Neuronal stem cell (in vitro differentiated cells): ENCODE results near the gene TC2N.

ENCODE experiments used
- DNase-seq: peaks from one replicate; pipeline ENCODE4 v3.0.0-alpha.2; 2013; ENCODE audit warnings: low spot score
- H2AFZ ChIP-seq: one replicate; pipeline ENCODE4 v1.6.1; 2013; ENCODE audit warnings: mild to moderate bottlenecking, low read length, inconsistent platforms
- H2AK5ac ChIP-seq: 2 replicates; pipeline ENCODE4 v1.6.1; 2013; ENCODE audit warnings: low read depth, mild to moderate bottlenecking, inconsistent platforms, low read length, moderate library complexity, mixed read lengths
- H2BK120ac ChIP-seq: 2 replicates; pipeline ENCODE4 v1.6.1; 2013; ENCODE audit warnings: low read depth, mild to moderate bottlenecking, inconsistent platforms, low read length, moderate library complexity, mixed read lengths
- H2BK12ac ChIP-seq: one replicate; pipeline ENCODE4 v1.6.1; 2013; ENCODE audit warnings: low read length, inconsistent platforms
- H2BK15ac ChIP-seq: 2 replicates; pipeline ENCODE4 v1.6.1; 2013; ENCODE audit warnings: mild to moderate bottlenecking, low read length, inconsistent platforms, mixed read lengths
- H2BK5ac ChIP-seq: one replicate; pipeline ENCODE4 v1.6.1; 2013; ENCODE audit warnings: inconsistent platforms, mild to moderate bottlenecking, low read length, moderate library complexity
- H3K14ac ChIP-seq: one replicate; pipeline ENCODE4 v1.6.1; 2013; ENCODE audit warnings: low read length, inconsistent platforms
- H3K18ac ChIP-seq: 2 replicates; pipeline ENCODE4 v1.6.1; 2013; ENCODE audit warnings: low read length, inconsistent platforms
- H3K23ac ChIP-seq: 2 replicates; pipeline ENCODE4 v1.6.1; 2013; ENCODE audit warnings: low read depth, mild to moderate bottlenecking, mixed read lengths, low read length, inconsistent platforms; ENCODE audit not compliant: poor library complexity
- H3K27ac ChIP-seq: replicated peaks from 3 replicates; pipeline ENCODE4 v1.5.1; 2013; ENCODE audit warnings: low read length, inconsistent platforms
- H3K27me3 ChIP-seq, 3 experiments: 2 replicates each; pipeline ENCODE4 v1.6.1; 2013; ENCODE audit warnings: low read length in 3 of 3, mild to moderate bottlenecking in 2 of 3, inconsistent platforms in 1 of 3, low read depth in 1 of 3, mixed read lengths in 1 of 3, moderate library complexity in 1 of 3; ENCODE audit not compliant: control insufficient read depth in 3 of 3, insufficient read depth in 3 of 3
- H3K36me3 ChIP-seq, 2 donors: replicated peaks in 1 of 2; 2 replicates each; pipeline ENCODE4 v1.6.1; 2013; ENCODE audit warnings: low read length in 2 of 2; ENCODE audit not compliant: control insufficient read depth in 2 of 2, insufficient read depth in 2 of 2
- H3K4ac ChIP-seq: 2 replicates; pipeline ENCODE4 v1.6.1; 2013; ENCODE audit warnings: inconsistent platforms, mild to moderate bottlenecking, low read length, moderate library complexity
- H3K4me1 ChIP-seq, 2 donors: 1 replicate in 1 of 2; 2 replicates in 1 of 2; pipeline ENCODE4 v1.6.1; 2013; ENCODE audit warnings: low read length in 2 of 2, low read depth in 1 of 2; ENCODE audit not compliant: control insufficient read depth in 2 of 2, insufficient read depth in 1 of 2
- H3K4me2 ChIP-seq: one replicate; pipeline ENCODE4 v1.6.1; 2013; ENCODE audit warnings: mild to moderate bottlenecking, low read length, inconsistent platforms; ENCODE audit not compliant: insufficient read depth, poor library complexity, severe bottlenecking
- H3K4me3 ChIP-seq, 2 donors: 2 replicates each; pipeline ENCODE4 v1.5.1; 2013; ENCODE audit warnings: low read length in 2 of 2, mild to moderate bottlenecking in 2 of 2, inconsistent platforms in 1 of 2, moderate library complexity in 1 of 2
- H3K79me1 ChIP-seq: one replicate; pipeline ENCODE4 v1.6.1; 2013; ENCODE audit warnings: low read depth, mild to moderate bottlenecking, inconsistent platforms, low read length, moderate library complexity
- H3K9ac ChIP-seq: one replicate; pipeline ENCODE4 v1.6.1; 2013; ENCODE audit warnings: mild to moderate bottlenecking, low read depth, low read length, inconsistent platforms; ENCODE audit not compliant: poor library complexity
- H3K9me3 ChIP-seq, 2 donors: replicated peaks in 1 of 2; 2 replicates each; pipeline versions ENCODE3 to v1.6.1; 2013; ENCODE audit warnings: low read length in 2 of 2, mild to moderate bottlenecking in 2 of 2, inconsistent platforms in 1 of 2, low read depth in 1 of 2, mixed read lengths in 1 of 2, moderate library complexity in 1 of 2; ENCODE audit not compliant: control insufficient read depth in 2 of 2, insufficient read depth in 1 of 2
- H4K8ac ChIP-seq: one replicate; pipeline ENCODE4 v1.6.1; 2013; ENCODE audit warnings: low read depth, mild to moderate bottlenecking, inconsistent platforms, low read length, moderate library complexity
- H4K91ac ChIP-seq: one replicate; pipeline ENCODE4 v1.6.1; 2013; ENCODE audit warnings: low read length, low read depth, mild to moderate bottlenecking, inconsistent platforms; ENCODE audit not compliant: poor library complexity
- WGBS, 2 donors: extraction: QIAGEN DNeasy Blood & Tissue Kit; methylation state at CpG; one replicate each; pipeline ENCODE4 v1.1.7; 2013; ENCODE audit warnings: missing lambda C conversion rate in 2 of 2, mixed read lengths in 1 of 2; ENCODE audit not compliant: insufficient read length in 2 of 2, insufficient replicate concordance in 1 of 2; ENCODE audit errors: extremely low coverage in 2 of 2; 5-methylcytosine and 5-hydroxymethylcytosine counted together

TC2N gene

DNA sequence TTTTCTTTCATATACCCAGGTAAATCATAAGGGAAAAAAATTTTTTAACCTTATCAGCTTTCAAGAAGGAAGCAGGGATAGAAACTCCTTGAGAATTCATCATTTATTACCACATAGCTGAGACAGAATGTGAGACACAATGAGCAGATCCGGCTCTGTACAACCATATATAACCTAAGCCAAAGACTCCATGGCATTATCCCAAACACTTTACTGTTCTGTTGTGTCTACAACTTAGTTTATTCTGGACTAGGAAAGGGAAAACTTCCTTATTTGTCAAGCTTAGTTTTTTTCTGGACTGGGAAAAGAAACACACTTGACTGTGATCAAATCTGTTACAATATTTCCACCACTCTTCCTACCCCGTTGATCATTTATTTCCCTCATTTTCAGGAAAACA is 97.2 kb downstream of the TC2N start:
- Histone ChIP-seq H4K91ac (no peak overlapping the region), H2BK12ac (no peak overlapping the region), H3K9me3 (no peaks in the 10 kb centered on the region), H2BK15ac (no peak overlapping the region), H3K36me3 (no peaks in the 10 kb centered on the region), H4K8ac (no peak overlapping the region), H2AFZ (no peak overlapping the region), H2BK5ac (no peak overlapping the region), H2AK5ac (no peak overlapping the region), H3K27me3 (no peaks in the 10 kb centered on the region), H3K9ac (no peak overlapping the region), H3K18ac (no peak overlapping the region), H3K14ac (no peak overlapping the region), H3K23ac (no peak overlapping the region), H3K4me2 (no peak overlapping the region), H3K4me1 (no peaks in the 10 kb centered on the region), H3K79me1 (no peaks in the 10 kb centered on the region), H3K27ac (no peak overlapping the region), H3K4me3 (no peak overlapping the region), H3K4ac (no peak overlapping the region), H2BK120ac (no peak overlapping the region)
- no CpG with 5 or more reads among the region's 2 CpGs for WGBS, 2 donors
- no peak for DNase-seq

DNA sequence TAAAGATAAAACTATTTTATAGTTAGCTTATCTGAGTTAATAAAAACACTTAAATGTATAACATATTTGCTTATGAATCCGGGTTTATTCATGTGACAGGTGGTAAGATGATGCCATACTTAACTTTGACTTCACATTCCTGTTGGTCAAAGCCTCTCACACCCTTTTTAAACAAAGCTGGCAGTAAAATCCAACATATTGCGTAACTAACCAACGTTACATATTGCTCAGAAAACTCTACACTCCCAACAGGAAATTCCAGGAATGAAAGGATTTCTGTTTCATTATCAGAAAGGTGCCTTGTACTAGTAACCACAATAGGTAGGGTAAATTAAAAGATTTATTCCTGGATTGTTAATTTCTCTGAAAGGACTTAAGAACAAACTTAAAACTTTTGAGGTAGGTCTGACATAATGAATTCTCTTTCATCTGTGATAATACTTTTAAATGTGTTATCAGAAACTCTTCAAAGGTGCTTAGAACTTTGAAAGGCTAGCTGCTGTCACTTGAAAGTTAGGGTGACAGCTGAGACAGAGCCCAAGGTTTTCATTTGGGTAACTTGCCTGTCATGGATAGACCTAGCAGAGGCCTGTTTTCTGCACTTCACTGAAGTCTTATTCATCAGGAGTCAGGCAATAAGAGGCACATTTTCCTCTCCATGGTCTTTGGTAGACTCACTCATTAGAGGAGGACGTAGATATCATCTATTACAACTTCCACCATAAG is 111.6 kb downstream of the TC2N start:
- DNase-seq = no peak
- Histone ChIP-seq H2AK5ac (no peak overlapping the region), H3K9ac (no peak overlapping the region), H3K4me2 (no peak overlapping the region), H3K79me1 (no peaks in the 10 kb centered on the region), H2BK12ac (no peak overlapping the region), H3K18ac (no peak overlapping the region), H3K14ac (no peak overlapping the region), H3K27me3 (peaks cover 0 to 3% (median 0%) of the 10 kb centered on the region in 3 experiments), H2BK120ac (no peak overlapping the region), H3K4ac (no peak overlapping the region), H2BK5ac (no peak overlapping the region), H3K9me3 (peaks cover 0 to 5% of the 10 kb centered on the region in 2 donors), H3K4me3 (no peak overlapping the region), H2AFZ (no peak overlapping the region), H4K8ac (no peak overlapping the region), H4K91ac (no peak overlapping the region), H3K27ac (no peak overlapping the region), H2BK15ac (no peak overlapping the region), H3K4me1 (no peaks in the 10 kb centered on the region), H3K23ac (no peak overlapping the region), H3K36me3 (no peaks in the 10 kb centered on the region)
- no CpG with 5 or more reads among the region's 4 CpGs for WGBS, 2 donors

DNA sequence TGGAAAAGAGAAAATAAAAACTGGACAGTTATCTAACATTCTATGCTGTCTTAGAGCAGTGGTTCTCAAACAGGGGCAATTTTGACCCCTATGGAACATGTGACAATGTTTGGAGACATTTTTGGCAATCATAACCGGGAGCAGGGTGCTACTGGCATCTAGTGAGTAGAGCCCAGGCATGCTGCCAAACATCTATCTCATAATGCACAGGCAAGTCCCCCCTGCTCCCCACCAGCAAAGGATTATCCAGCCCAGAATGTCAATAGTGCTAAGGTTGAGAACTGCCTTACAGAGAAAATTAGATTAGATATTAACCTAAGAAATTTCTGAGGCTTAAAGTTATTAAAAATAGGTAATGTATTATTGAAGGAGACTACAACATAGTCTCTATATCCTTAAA is 112.5 kb downstream of the TC2N start:
- Histone ChIP-seq H2AK5ac (no peak overlapping the region), H3K18ac (no peak overlapping the region), H3K79me1 (no peaks in the 10 kb centered on the region), H2AFZ (no peak overlapping the region), H3K14ac (no peak overlapping the region), H3K36me3 (no peaks in the 10 kb centered on the region), H2BK5ac (no peak overlapping the region), H3K4me1 (no peaks in the 10 kb centered on the region), H2BK120ac (no peak overlapping the region), H3K27ac (no peak overlapping the region), H3K4ac (no peak overlapping the region), H4K91ac (no peak overlapping the region), H3K9ac (no peak overlapping the region), H4K8ac (no peak overlapping the region), H3K4me3 (no peak overlapping the region), H2BK15ac (no peak overlapping the region), H3K23ac (no peak overlapping the region), H2BK12ac (no peak overlapping the region), H3K27me3 (peaks cover 0 to 3% (median 0%) of the 10 kb centered on the region in 3 experiments), H3K9me3 (peaks cover 0 to 1% of the 10 kb centered on the region in 2 donors), H3K4me2 (no peak overlapping the region)
- no CpG with 5 or more reads among the region's 1 CpG for WGBS, 2 donors
- no peak for DNase-seq

DNA sequence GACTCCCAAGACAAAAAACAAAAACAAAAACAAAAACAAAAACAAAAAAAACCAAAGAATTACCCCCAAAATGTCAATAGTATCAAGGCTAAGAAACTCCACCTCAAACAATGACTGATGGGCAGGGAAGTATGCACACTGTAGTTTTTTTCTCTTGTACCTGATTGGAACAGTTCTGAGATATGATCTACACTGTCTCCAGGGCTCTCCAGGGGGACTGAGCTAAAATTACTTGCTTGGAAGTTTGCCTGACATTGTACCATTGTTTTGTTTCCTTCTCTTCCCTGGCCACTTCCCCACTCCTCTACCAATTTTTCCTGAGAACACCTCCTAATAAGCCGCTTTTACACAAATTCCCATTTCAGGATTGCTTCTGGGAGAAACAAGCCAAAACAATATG is 113.2 kb downstream of the TC2N start:
- Histone ChIP-seq H3K36me3 (no peaks in the 10 kb centered on the region), H3K9ac (no peak overlapping the region), H2AFZ (no peak overlapping the region), H2BK15ac (no peak overlapping the region), H2BK120ac (no peak overlapping the region), H4K91ac (no peak overlapping the region), H3K4me2 (no peak overlapping the region), H2BK12ac (no peak overlapping the region), H4K8ac (no peak overlapping the region), H3K23ac (no peak overlapping the region), H3K27me3 (peaks cover 0 to 3% (median 0%) of the 10 kb centered on the region in 3 experiments), H3K4ac (no peak overlapping the region), H2BK5ac (no peak overlapping the region), H3K4me1 (no peaks in the 10 kb centered on the region), H3K18ac (no peak overlapping the region), H3K9me3 (peaks cover 0 to under 1% of the 10 kb centered on the region in 2 donors), H2AK5ac (no peak overlapping the region), H3K27ac (no peak overlapping the region), H3K14ac (no peak overlapping the region), H3K4me3 (no peak overlapping the region), H3K79me1 (no peaks in the 10 kb centered on the region)
- DNase-seq = no peak
- WGBS, 2 donors = no CpG with 5 or more reads among the region's 1 CpG
